Muscle of back (tissue), 11 donors: Measurements from ENCODE around the gene ARAF. TPM values are rescaled to one million over a fixed set of nuclear protein-coding genes. Genes with fewer than 3 reads are reported as not detected.

Source experiments
- DNase-seq, 3 donors: peaks; one replicate each; pipeline versions ENCODE4 v3.0.0 to v3.0.0-alpha.2; 2013
- polyA plus RNA-seq, 10 donors: library from polyadenylated mRNA; unstranded; fragments of 120-200 nt; gene quantifications; one replicate each; pipeline ENCODE4 v1.2.1, GENCODE V29; 2013; ENCODE audit not compliant: insufficient read length in 10 of 10

The ARAF gene
- polyA plus RNA-seq, 10 donors: 34.5 to 51.3 (median 43.1) TPM

DNA sequence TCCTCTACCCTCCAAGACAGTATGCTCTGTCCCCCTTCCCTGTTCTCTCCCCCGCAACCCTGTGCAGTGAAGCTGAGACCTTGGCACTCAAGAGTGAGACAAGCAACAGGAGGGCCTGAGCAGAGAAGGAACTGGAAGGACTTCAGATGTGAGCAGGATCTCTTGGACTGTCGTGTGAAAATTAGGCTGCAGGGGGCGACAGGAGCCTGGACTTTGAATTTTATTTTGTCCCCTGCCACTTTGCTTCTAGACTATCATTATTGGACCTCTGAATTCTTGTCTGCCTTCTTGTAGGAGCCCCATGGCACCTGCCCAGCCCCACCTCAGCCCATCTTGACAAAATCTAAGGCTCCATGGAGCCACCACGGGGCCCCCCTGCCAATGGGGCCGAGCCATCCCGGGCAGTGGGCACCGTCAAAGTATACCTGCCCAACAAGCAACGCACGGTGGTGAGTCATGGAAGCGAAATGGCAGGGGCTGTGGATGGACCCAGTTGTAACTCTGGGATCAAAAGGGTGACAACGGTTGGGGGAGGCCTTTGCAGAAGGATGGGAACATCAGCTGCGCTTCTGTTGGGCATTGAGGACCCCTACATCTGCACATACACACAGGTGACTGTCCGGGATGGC lies 1.7 kb downstream of the ARAF start:
- peak in 1 of 3 donors; percentile 28 for DNase-seq

- no peak for DNase-seq
These were observed 2.9 kb downstream of the ARAF start for GRCh38 chrX:47563801-47564315.

- no peak for DNase-seq
These were observed 3.6 kb downstream of the ARAF start for GRCh38 chrX:47564438-47565085.

DNA sequence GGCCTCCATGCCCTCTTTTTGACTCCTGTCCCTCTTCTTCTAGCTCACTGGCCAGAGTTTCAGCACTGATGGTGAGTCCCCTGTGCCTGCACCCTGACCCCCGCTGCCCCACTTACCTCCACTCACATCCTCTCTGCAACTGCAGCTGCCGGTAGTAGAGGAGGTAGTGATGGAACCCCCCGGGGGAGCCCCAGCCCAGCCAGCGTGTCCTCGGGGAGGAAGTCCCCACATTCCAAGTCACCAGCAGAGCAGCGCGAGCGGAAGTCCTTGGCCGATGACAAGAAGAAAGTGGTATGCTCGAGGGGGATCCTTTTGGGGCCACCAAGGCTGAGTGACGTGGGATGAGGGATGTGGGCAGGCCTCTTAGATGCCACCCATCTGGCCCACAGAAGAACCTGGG lies 5.8 kb downstream of the ARAF start:
- no peak for DNase-seq

GRCh38 chrX:47568656-47569295 lies 7.8 kb downstream of the ARAF start:
- DNase-seq: no peak

DNA sequence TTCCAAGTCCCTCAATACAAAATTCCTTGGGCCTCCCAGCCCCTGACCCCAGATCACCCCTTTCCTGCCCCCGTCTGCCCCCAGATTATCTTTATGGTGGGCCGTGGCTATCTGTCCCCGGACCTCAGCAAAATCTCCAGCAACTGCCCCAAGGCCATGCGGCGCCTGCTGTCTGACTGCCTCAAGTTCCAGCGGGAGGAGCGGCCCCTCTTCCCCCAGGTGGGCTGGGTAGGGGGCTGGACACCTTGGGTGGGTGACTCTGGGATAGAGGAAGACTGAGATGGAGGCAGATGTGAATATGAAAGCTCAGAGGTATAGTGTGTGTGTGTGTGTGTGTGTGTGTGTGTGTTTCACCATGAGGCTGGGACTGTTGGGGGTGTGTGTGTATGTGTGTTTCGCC lies 9.8 kb downstream of the ARAF start:
- DNase-seq: no peak

DNA sequence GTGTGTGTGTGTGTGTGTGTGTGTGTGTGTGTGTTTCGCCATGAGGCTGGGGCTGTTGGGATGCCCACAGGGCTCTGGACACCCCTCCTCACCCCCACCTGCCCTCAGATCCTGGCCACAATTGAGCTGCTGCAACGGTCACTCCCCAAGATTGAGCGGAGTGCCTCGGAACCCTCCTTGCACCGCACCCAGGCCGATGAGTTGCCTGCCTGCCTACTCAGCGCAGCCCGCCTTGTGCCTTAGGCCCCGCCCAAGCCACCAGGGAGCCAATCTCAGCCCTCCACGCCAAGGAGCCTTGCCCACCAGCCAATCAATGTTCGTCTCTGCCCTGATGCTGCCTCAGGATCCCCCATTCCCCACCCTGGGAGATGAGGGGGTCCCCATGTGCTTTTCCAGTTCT lies 10.2 kb downstream of the ARAF start:
- no peak for DNase-seq

- DNase-seq: no peak
These were observed 10.9 kb downstream of the ARAF start for GRCh38 chrX:47571896-47572295.

DNA sequence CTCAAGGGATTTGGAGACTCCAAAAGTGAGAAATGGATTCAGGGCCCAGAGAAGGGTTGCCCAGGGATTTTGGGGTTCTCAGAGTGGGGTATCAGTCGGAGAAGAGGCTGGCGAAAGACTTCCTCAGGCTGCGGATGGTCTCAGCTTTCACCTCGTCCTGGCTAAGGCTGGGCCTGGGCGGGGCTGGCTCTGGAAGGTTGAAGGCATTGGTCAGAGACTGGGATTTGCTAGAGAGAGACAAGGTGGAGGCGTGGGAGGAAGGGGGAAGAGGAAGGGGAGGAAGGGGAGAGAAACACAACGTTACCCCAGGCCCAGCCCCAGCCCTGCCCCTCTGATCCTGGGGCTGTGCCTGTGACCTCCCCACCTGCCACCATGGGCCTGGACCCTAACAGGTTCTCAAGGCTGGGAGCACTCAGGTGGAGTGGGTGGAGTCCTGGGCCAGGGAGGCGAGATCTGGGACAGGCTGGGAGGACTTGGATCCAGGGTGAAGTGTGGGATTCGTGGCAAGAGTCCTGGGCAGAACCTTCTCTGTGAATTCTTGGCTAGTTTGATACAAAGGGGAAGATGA lies 11.9 kb downstream of the ARAF start:
- DNase-seq: no peak

GRCh38 chrX:47573341-47574075 lies 12.5 kb downstream of the ARAF start:
- peak; percentile 54 to 87 (median 69) for DNase-seq

- peak in 1 of 3 donors; percentile 76 for DNase-seq
These were observed 13.1 kb downstream of the ARAF start for GRCh38 chrX:47574076-47574546.

DNA sequence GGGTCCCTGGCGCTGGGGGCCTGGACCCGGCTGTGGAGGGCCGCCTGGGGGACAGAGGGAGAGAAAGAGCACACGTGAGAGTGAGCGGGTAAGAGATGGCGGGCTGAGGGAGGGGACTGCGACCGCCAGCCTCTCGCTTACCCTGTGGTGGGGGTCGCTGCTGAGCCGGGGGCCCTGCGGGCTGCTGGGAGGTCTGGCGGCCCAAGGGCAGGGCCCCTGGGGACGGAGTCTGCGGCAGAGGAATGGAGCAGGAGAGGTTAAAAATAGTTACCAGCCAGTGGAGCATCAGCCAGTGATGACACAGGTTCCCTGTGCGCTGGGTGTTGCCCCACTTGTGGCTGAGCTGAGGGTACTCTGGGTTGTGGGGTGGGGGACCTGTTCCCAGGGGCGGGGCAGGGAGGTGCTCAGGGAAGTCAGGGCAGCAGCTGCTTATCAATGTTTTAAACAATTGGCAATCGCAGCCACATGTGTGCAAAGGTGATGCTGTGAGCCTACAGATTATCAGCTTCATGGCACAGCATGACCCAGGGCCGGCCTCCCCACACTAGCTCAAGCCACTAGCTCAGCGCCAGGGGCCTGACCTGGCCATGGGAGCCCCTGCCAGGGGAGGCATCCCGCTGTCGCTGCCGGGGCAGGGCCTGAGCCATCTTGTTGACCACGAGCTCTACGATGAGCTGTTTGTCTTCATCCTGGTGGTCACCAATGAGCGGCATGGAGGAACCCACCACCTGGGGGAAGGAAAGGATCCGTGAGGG lies 13.7 kb downstream of the ARAF start:
- DNase-seq: no peak

- DNase-seq: no peak
These were observed 15.3 kb downstream of the ARAF start for GRCh38 chrX:47576021-47576898.

DNA sequence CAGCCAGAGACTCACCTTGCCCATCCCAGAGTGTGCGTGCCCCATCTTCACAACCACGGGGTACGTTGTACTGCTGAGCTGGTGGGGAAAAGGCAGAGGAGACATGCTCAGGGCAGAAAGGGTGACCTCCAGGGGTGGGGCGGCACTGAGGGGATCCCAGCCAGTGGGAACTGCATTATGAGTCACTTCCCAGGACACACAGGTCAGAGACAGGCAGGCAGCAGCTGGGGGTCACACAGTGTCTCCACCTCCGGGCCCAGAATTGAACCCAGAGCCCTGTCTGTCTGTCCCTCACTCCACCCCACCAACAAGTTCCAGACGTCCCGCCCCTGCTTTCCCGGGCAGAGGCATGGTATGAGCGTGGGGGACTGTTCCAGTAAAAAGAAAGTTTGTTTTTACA lies 16.4 kb downstream of the ARAF start:
- no peak for DNase-seq

GRCh38 chrX:47577901-47578300 lies 16.9 kb downstream of the ARAF start:
- DNase-seq: no peak

DNA sequence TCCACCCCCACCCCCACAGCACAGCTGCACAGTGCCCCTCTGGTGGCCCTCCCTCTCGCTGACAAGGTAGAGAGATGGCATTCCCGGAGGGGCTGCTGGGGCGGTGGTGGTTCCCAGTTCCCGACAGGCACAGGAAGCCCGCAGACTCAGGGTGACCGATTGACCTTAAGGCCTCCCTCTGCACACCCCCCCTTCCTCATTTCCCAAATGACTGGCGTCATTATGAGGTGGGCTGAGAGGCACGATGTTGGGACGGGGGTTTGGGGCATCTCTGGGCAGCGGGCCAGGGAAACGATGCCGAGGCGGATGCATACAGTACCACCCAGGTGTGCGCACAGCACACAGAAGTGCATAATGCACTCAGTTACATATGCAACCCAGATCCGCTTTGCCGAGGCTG lies 17.7 kb downstream of the ARAF start:
- DNase-seq: no peak

GRCh38 chrX:47579537-47579936 lies 18.5 kb downstream of the ARAF start:
- no peak for DNase-seq

DNA sequence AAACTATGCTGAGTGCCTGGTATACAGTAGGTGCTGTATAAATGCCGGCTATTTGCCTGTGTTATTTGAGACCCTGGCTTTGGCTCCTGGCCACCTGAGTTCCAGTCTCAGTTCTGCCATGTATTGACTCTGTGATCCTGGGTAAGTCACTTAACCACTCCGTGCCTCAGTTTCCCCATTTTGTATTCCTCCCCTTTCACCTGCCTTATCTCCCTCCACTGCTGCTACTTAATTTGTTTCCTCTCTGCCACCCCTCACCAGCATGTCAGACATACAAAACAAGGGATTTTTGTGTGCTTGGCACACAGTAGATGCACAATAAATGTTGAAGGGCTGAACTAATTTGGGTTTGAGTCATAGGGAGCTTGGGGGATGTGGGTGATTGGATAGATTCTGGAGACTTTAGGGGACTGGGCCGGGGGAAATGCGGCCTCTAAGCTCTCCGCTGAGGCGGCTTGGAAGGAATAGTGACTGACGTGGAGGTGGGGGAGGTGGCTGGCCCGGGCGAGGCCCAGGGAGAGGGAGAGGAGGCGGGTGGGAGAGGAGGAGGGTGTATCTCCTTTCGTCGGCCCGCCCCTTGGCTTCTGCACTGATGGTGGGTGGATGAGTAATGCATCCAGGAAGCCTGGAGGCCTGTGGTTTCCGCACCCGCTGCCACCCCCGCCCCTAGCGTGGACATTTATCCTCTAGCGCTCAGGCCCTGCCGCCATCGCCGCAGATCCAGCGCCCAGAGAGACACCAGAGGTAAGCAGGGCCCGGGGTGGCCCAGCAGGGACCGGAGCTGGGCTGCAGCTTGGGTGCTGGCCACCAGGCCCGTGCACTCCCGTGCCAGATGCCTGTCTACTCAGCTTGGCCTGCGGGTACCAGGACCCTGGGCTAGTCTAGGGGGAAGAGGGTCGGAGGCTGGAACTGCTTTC lies 21.0 kb downstream of the ARAF start, which contains the start of gene TIMP1:
Gene TIMP1 (plus strand): TSS at position 706 of the 917 bp plus-strand sequence. CDS start 980 bp downstream, outside the sequence.
- DNase-seq: peak; percentile 91 to 95 (median 93)
